NCI-H128 (cell line): ENCODE data around the gene BPIFA2.
"Not testable (repeated sequence)": the region's sequence is repeated elsewhere in the genome, so short reads cannot be mapped to it uniquely, and the experiment has no call there.

Source experiments
- DNase-seq: peaks from one replicate; lab custom pipeline; 2025; ENCODE audit not compliant: unreplicated experiment; lab: John Stamatoyannopoulos, UW

BPIFA2 gene

GRCh38 chr20:33167859-33168258 is at the start of gene BPIFA2:
Gene BPIFA2 (plus strand): TSS chr20:33168159. CDS start chr20:33169146, 987 bp downstream.
- no peak for DNase-seq

GRCh38 chr20:33119725-33120720 is 47.9 kb upstream of the BPIFA2 start:
- no peak for DNase-seq

- DNase-seq: no peak
These were observed 47.0 kb upstream of the BPIFA2 start for GRCh38 chr20:33120934-33121333.

- not testable (repeated sequence) for DNase-seq
These were observed 45.7 kb upstream of the BPIFA2 start for GRCh38 chr20:33122297-33122696.

- DNase-seq: no peak
These were observed 43.7 kb upstream of the BPIFA2 start for GRCh38 chr20:33124261-33124660.

GRCh38 chr20:33124994-33125393 is 43.0 kb upstream of the BPIFA2 start:
- no peak for DNase-seq

- DNase-seq: no peak
These were observed 42.0 kb upstream of the BPIFA2 start for GRCh38 chr20:33125983-33126382.

- no peak for DNase-seq
These were observed 40.4 kb upstream of the BPIFA2 start for GRCh38 chr20:33127422-33128097.

GRCh38 chr20:33130568-33131061 is 37.3 kb upstream of the BPIFA2 start:
- no peak for DNase-seq

GRCh38 chr20:33131949-33132473 is 35.9 kb upstream of the BPIFA2 start:
- DNase-seq: no peak

GRCh38 chr20:33132513-33133372 is 35.2 kb upstream of the BPIFA2 start:
- DNase-seq: no peak

GRCh38 chr20:33133373-33133941 is 34.5 kb upstream of the BPIFA2 start:
- no peak for DNase-seq

GRCh38 chr20:33137195-33137594 is 30.8 kb upstream of the BPIFA2 start:
- DNase-seq: no peak

- no peak for DNase-seq
These were observed 28.5 kb upstream of the BPIFA2 start for GRCh38 chr20:33139467-33139866.

- DNase-seq: no peak
These were observed 22.4 kb upstream of the BPIFA2 start for GRCh38 chr20:33145521-33145920.

- no peak for DNase-seq
These were observed 20.7 kb upstream of the BPIFA2 start for GRCh38 chr20:33147299-33147698.

GRCh38 chr20:33148040-33148439 is 19.9 kb upstream of the BPIFA2 start:
- no peak for DNase-seq

- DNase-seq: no peak
These were observed 13.7 kb upstream of the BPIFA2 start for GRCh38 chr20:33154252-33154651.

GRCh38 chr20:33158637-33159385 is 9.1 kb upstream of the BPIFA2 start:
- DNase-seq: no peak

- no peak for DNase-seq
These were observed 8.2 kb upstream of the BPIFA2 start for GRCh38 chr20:33159713-33160112.
